DOHH2 (cell line): ENCODE results near the gene MOB2.

ENCODE experiments used
- H3F3A ChIP-seq: fragments of 200-600 bp; sonication (generic), shearing (Covaris generic); 2 replicates; pipeline ENCODE4 v1.6.0; 2016; ENCODE audit warnings: antibody characterized with exemption, mild to moderate bottlenecking; ENCODE audit not compliant: control insufficient read depth, insufficient read depth
- H3K27ac ChIP-seq: fragments of 200-600 bp; sonication (generic); 2 replicates; pipeline ENCODE4 v1.5.1; 2014; ENCODE audit warnings: low read depth, mild to moderate bottlenecking, low read length, moderate library complexity
- H3K27me3 ChIP-seq: fragments of 200-600 bp; sonication (generic); 2 replicates; pipeline ENCODE4 v1.6.1; 2014; ENCODE audit warnings: mild to moderate bottlenecking, low read length, mixed read lengths; ENCODE audit not compliant: control insufficient read depth
- H3K36me3 ChIP-seq: fragments of 200-600 bp; sonication (generic); 2 replicates; pipeline ENCODE4 v1.6.1; 2014; ENCODE audit warnings: mild to moderate bottlenecking, low read length, moderate library complexity, mixed read lengths; ENCODE audit not compliant: control insufficient read depth
- H3K4me1 ChIP-seq: fragments of 200-600 bp; sonication (generic); 2 replicates; pipeline ENCODE4 v1.6.1; 2014; ENCODE audit warnings: mild to moderate bottlenecking, low read length, mixed read lengths; ENCODE audit not compliant: control insufficient read depth
- H3K4me2 ChIP-seq: fragments of 200-600 bp; sonication (generic); 2 replicates; pipeline ENCODE4 v1.6.0; 2014; ENCODE audit warnings: mild to moderate bottlenecking, low read length, moderate library complexity
- H3K4me3 ChIP-seq: fragments of 200-600 bp; sonication (generic); 2 replicates; pipeline ENCODE4 v1.5.1; 2014; ENCODE audit warnings: mild to moderate bottlenecking, low read length, mixed read lengths
- H3K79me2 ChIP-seq: fragments of 200-600 bp; sonication (generic); 2 replicates; pipeline ENCODE4 v1.6.1; 2014; ENCODE audit warnings: mild to moderate bottlenecking, low read length, mixed read lengths; ENCODE audit not compliant: control insufficient read depth
- H3K9me2 ChIP-seq: fragments of 200-600 bp; sonication (generic); replicated peaks from 2 replicates; pipeline ENCODE4 v1.6.1; 2014; ENCODE audit warnings: mild to moderate bottlenecking, low read length, mixed read lengths; ENCODE audit not compliant: control insufficient read depth
- H3K9me3 ChIP-seq: fragments of 200-600 bp; sonication (generic); 2 replicates; pipeline ENCODE4 v1.6.1; 2014; ENCODE audit warnings: antibody characterized with exemption, low read length, mixed read lengths; ENCODE audit not compliant: control insufficient read depth, insufficient read depth
- H4K20me1 ChIP-seq: fragments of 200-600 bp; sonication (generic); 2 replicates; pipeline ENCODE4 v1.6.0; 2014; ENCODE audit warnings: low read depth, mild to moderate bottlenecking, antibody characterized with exemption, low read length, moderate library complexity; ENCODE audit not compliant: control insufficient read depth, insufficient read depth
- CTCF ChIP-seq: fragments of 200-600 bp; sonication (generic); IDR thresholded peaks from one replicate; pipeline ENCODE4 v1.5.1; 2014; ENCODE audit warnings: antibody characterized with exemption, mild to moderate bottlenecking, low read depth, low read length; ENCODE audit not compliant: poor library complexity, severe bottlenecking
- EZH2phosphoT487 ChIP-seq: fragments of 200-600 bp; sonication (generic); IDR thresholded peaks from 2 replicates; pipeline ENCODE4 v1.6.1; 2017; ENCODE audit warnings: borderline replicate concordance, mild to moderate bottlenecking, antibody characterized with exemption, low read length, moderate library complexity, mixed read lengths

The MOB2 gene

GRCh38 chr11:1450344-1450875 lies 36.2 kb downstream of the MOB2 start:
- no peak overlapping the region for H3K4me2 ChIP-seq
- TF ChIP-seq CTCF (no peak), EZH2phosphoT487 (no peak)
- H3K36me3 ChIP-seq, result no peaks in the 10 kb centered on the region

GRCh38 chr11:1449490-1450243 lies 36.9 kb downstream of the MOB2 start:
- no peaks in the 10 kb centered on the region for H3K4me1 ChIP-seq
- H3K4me3 ChIP-seq, result no peak overlapping the region
- H4K20me1 ChIP-seq, result no peaks in the 10 kb centered on the region
- H3K9me3 ChIP-seq, result no peaks in the 10 kb centered on the region
- no peak overlapping the region for H3K4me2 ChIP-seq
- H3K27ac ChIP-seq, result no peak overlapping the region
- no peaks in the 10 kb centered on the region for H3F3A ChIP-seq
- no peaks in the 10 kb centered on the region for H3K79me2 ChIP-seq
- H3K36me3 ChIP-seq, result no peaks in the 10 kb centered on the region
- no peaks in the 10 kb centered on the region for H3K9me2 ChIP-seq
- H3K27me3 ChIP-seq, result no peaks in the 10 kb centered on the region
- TF ChIP-seq EZH2phosphoT487 (no peak), CTCF (no peak)

More at GRCh38 chr11:1450344-1450875, 36.2 kb downstream of the MOB2 start:
- H3K4me3 ChIP-seq, result no peak overlapping the region
- H3K4me1 ChIP-seq, result no peaks in the 10 kb centered on the region
- no peaks in the 10 kb centered on the region for H3K9me3 ChIP-seq
- H4K20me1 ChIP-seq, result no peaks in the 10 kb centered on the region
- H3K9me2 ChIP-seq, result no peaks in the 10 kb centered on the region
- no peaks in the 10 kb centered on the region for H3K79me2 ChIP-seq
- no peaks in the 10 kb centered on the region for H3F3A ChIP-seq
- H3K27ac ChIP-seq, result no peak overlapping the region
- H3K27me3 ChIP-seq, result no peaks in the 10 kb centered on the region

GRCh38 chr11:1448882-1449281 lies 37.7 kb downstream of the MOB2 start:
- no peaks in the 10 kb centered on the region for H3K36me3 ChIP-seq
- no peaks in the 10 kb centered on the region for H3F3A ChIP-seq
- H3K27ac ChIP-seq, result no peak overlapping the region
- no peak overlapping the region for H3K4me3 ChIP-seq
- H3K79me2 ChIP-seq, result no peaks in the 10 kb centered on the region
- H4K20me1 ChIP-seq, result no peaks in the 10 kb centered on the region
- no peaks in the 10 kb centered on the region for H3K9me2 ChIP-seq
- no peak overlapping the region for H3K4me2 ChIP-seq
- TF ChIP-seq CTCF (no peak), EZH2phosphoT487 (no peak)
- no peaks in the 10 kb centered on the region for H3K9me3 ChIP-seq
- H3K27me3 ChIP-seq, result no peaks in the 10 kb centered on the region
- H3K4me1 ChIP-seq, result no peaks in the 10 kb centered on the region
